HG03432 (cell line): ENCODE results near the gene OR2M4.
A peak's percentile ranks its signal among the peaks of the same experiment; 100 is the strongest.
"Not testable (repeated sequence)": the region's sequence is repeated elsewhere in the genome, so short reads cannot be mapped to it uniquely, and the experiment has no call there.

ENCODE experiments used
- ATAC-seq: cut with Tn5 transposase; IDR thresholded peaks from one replicate; pipeline ENCODE4 v1.9.1; 2021; ENCODE audit warnings: mild to moderate bottlenecking, moderate library complexity; ENCODE audit not compliant: unreplicated experiment

OR2M4 gene, protein sequence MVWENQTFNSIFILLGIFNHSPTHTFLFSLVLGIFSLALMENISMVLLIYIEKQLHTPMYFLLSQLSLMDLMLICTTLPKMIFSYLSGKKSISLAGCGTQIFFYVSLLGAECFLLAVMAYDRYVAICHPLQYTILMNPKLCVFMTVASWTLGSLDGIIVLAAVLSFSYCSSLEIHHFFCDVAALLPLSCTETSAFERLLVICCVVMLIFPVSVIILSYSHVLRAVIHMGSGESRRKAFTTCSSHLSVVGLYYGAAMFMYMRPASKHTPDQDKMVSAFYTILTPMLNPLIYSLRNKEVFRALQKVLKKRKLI

DNA sequence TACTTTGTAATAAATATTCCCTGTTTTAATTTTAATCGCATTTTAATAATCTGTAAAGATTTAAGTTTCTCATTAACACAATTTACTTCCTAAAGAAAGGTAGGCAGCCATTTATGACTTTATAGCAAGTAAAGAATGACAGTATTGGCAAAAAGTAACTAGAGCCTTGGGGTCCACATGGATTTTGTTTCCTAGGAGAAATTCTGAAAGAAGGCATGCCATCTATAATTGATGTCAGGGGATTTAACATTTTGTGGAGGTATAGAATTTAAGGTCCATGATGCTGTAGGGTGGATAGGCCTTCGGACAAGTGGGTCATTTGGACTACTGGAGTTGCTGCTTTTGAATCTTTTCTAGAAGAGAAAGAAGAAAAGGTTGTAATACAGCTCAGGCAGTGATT, at the start of gene OR2M4:
Gene OR2M4 (plus strand): TSS at position 301 of the 400 bp plus-strand sequence. CDS start 7,512 bp downstream, outside the sequence.
- no peak for ATAC-seq

DNA sequence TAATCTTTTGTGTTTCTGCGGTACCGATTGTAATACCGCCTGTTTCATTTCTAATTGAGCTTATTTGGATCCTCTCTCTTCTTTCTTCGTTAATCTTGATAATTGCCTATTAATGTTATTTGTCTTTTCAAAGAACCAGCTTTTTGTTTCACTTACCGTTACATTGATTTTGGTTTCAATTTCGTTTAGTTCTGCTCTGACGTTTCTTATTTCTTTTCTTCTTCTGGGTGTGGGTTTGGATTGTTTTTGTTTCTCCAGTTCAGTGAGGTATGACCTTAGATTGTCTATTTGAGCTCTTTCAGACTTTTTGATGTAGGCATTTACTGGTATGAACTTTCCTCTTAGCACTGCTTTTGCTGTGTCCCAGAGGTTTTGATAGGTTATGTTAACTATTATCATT, 47.2 kb upstream of the OR2M4 start:
- no peak for ATAC-seq

DNA sequence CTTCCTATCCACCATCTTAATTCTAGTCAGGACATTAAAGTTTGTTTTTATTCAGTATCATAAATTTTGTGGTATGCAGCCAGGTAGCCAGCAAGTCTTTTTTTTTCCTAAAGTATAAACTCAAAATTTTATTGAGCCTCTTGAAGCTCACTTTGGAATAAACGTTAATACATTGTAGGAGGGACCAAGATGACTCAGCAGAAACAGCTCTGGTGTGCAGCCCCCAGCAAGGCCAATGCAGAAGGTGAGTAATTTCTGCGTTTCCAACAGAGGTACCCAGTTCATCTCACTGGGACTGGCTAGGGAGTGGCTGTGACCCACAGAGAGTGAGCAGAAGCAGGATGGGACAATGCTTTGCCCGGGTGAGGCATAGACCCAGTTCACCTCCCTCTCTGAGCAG, 43.9 kb upstream of the OR2M4 start:
- no peak for ATAC-seq

DNA sequence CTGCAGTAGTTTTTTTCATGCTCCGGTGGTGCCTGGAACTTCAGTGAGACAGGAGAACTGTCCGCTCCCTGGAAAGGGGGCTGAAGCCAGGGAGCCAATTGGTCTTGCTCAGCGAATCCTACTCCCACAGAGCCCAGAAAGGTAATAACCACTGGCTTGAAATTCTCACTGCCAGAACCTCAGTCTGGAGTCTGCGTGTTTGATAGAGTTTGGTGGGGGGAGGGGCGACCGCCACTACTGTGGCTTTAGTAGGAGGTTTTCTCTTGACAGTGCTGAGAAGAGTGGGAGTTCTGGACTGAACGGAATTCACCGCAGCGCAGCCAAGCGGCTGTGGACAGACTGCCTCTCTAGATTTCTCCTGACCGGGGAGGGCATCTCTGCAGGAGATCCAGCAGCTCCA, 42.2 kb upstream of the OR2M4 start:
- ATAC-seq, result no peak

DNA sequence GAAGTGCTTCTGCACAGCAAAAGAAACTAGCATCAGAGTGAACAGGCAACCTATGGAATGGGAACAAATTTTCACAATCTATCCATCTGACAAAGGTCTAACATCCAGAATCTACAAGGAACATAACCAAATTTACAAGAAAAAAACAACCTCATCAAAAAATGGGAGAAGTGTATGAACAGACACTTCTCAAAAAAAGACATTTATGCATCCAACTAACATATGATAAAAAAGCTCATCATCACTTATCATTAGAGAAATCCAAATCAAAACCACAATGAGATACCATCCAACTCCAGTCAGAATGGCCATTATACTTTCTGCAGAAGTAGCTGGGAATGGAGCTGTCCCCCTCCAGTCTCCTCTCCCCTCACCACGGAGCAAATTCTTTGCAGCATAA, 37.1 kb upstream of the OR2M4 start:
- no peak for ATAC-seq

DNA sequence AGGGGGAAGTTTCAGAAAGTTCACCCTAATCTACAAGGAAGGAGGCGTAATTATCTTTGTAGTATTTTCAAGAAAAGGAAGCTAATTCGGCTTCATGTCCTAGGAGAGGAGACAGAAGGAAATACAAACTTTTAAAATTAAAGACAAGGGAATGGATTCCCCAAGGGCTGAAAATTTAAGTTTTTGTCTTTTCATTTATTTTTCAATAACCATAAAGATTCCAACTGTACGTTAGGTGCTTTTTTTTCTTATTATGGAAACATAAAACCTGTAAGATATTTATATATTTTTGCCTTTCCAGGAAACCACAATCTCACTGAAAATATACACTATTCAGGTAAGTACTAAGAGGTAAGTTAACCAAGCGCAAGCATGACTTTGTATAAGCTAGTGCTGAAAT, 34.3 kb upstream of the OR2M4 start, which contains the start of gene OR2M3:
Gene OR2M3 (plus strand): TSS at position 301 of the 400 bp plus-strand sequence. CDS start 5,803 bp downstream, outside the sequence.
- ATAC-seq, result no peak

DNA sequence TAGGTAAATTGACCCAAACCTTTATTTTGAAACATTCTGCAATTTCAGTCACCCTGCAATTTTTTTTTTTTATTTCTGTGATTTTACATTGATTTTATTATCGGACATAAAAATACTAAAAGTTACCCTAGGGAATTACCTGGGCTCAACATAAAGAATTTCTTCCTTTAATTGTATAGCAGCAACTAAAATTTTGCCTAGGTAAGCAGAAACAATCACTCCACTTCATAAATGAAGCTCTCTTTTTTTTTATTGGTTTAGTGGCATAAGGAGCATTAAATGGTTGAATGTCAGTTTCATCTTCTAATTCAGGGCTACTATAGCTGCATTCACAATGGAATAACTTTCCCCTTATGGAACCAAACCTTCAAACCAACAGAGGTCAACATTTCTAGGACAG, 15.3 kb upstream of the OR2M4 start:
- no peak for ATAC-seq

DNA sequence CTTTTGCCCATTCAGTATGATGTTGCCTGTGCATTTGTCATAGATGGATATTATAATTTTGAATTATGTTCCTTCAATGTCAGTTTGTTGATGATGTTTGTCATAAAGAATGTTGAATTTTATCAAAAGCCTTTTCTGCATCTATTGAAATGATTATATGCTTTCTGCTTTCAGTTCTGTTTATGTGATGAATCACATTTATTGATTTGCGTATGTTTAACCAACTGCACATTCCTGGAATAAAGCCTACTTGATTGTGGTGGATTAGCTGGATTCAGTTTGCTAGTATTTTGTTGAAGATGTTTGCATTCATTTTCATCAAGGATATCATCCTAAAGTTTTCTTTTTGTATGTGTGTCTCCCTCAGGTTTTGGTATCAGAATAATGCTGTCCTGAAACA, 5.7 kb upstream of the OR2M4 start:
- no peak for ATAC-seq

DNA sequence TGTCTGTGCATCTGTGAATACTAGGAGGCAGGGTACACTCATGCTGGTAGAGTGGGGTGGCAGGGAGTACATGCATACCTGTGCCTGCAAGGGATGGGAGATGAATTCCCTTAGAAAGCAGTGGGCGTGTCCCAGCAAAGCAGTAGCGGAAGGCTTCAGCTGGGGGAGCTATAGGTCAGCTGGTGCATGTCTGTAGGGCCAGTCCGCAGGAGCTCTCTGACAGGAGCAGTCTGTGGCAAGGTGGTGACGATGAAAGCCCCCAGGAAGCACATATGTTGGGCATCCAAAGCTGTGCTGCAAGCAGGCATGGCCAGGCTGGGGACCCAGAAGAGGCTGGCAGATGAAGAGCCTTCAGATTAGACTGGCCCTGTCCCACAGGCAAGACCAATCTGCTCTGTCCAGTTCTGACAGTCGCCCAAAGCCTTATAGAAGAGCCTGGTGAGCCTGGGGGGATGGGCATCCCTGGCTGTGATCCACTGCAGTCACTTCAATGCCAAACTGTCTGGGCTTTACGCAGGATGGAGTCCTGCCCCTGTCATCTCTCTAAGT, 1.8 kb upstream of the OR2M4 start:
- ATAC-seq, result no peak

DNA sequence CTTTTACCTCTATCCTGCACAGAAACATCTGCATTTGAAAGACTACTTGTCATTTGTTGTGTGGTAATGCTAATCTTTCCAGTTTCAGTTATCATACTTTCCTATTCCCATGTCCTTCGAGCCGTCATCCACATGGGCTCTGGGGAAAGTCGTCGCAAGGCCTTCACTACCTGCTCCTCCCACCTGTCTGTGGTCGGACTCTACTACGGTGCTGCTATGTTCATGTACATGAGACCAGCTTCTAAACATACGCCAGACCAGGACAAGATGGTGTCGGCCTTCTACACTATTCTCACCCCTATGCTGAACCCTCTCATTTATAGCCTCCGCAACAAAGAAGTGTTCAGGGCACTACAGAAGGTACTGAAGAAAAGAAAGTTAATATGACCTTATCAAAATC, 8.3 kb downstream of the OR2M4 start:
- no peak for ATAC-seq

DNA sequence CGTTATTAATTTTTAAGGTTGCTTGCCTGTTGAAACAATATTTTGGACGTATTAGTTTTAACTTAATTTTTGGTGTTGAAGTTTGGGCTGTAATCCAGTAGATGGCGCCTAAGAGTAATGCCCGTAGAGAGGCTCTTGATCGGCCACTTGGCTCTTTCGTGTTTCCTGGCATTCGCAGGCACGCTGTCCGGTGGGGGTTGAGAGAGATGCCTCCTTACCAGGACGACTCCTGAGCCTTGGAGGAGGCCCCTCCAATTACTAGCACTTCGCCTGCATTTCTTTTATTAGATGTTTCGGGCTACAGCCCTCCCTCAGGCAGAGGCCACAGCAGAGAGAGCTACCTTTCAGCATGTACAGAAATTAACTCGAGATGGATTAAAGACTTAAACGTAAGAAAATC, 12.0 kb downstream of the OR2M4 start:
- peak; percentile 90 for ATAC-seq

DNA sequence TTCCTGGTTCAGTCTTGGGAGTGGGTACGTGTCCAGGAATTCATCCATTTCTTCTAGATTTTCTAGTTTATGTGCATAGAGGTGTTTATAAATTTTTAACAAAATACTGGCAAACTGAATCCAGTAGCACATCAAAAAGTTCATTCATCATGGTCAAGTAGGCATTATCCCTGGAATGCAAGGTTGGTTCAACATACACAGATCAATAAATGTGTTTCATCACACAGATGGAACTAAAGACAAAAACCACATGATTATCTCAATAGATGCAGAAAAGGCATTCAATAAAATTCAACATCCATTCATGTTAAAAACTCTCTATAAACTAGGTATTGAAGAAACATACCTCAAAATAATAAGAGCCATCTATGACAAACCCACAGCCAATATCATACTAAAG, 28.1 kb downstream of the OR2M4 start:
- not testable (repeated sequence) for ATAC-seq

DNA sequence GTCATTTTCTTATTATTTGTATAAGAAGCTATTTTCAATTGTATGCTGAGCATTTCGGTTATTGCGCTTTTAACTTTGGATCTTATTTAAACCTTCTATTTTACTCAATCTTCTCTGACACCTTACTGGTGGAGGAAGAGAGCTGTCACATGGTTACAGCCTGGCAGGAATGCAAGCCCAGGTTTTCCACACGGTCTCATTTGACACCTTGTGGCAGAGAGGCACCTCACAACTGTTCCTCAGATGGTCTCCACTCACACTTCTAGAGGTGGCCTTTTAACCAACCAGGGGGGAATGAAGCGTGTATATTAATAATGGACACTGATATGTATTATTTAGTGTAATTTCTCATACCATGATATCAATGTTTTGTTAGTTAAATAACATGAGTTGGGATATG, 37.0 kb downstream of the OR2M4 start:
- no peak for ATAC-seq

DNA sequence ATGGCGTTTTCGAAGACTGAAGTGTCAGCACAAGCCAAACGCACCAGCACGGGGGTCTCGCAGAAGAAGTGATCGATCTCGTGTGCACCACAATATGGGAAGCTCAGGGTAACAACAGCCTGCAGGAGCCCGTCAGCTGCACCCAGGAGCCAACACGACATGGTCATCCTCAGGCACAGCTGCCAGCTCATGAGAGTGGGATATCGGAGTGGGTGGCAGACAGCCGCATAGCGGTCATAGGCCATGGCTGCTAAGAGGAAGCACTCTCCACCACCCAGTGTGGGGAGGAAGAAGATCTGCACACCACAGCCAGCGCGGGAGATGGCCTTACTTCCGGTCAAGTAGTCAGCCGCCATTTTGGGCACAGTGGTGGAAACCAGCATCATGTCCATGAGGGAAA, 42.0 kb downstream of the OR2M4 start:
- not testable (repeated sequence) for ATAC-seq

DNA sequence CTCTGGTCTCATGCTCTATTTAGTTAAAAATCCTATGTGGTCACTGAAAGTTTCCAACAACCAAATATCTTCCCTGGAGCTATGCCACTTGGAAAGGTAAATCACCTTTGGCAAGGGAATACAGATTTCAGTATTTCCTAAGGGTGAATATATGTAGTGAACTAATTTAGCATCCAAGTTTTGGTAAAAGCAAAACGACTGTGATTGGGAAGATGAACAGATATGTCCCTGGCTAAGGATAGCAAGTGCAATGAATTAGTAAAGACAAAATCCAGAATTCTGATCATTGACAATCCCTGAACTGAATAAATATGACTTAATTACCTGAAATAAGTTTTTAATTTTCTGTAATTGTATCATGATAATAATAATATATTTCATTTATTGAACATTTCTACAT, 46.7 kb downstream of the OR2M4 start, which contains the start of gene OR2T33:
Gene OR2T33 (minus strand): TSS at position 101 of the 400 bp plus-strand sequence. CDS start 4,162 bp downstream, outside the sequence.
- no peak for ATAC-seq

DNA sequence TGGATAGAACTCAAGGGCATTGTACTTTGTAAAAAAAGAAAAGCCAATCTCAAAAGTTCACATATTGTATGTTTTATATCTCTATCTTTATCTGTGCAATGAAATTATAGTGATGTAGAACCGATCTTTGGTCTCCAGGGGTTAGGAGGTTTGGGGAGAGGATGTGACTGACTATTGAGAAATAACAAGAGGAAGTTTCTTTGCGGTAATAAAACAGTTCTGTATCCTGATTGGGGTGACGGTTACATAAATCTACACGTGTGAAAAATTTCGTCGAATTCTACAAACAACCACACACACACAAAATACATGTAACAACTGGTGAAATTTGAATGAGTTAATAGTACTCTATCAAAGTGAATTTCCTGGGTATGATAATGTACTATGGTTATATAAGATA, 57.2 kb downstream of the OR2M4 start:
- no peak for ATAC-seq
